B cell (primary cell): ENCODE data around the gene MEA1. TPM values are rescaled to one million over a fixed set of nuclear protein-coding genes. Genes with fewer than 3 reads are reported as not detected.

ENCODE experiments used
- ATAC-seq: fragments of 200-7000 bp; cut with Tn5 transposase; one replicate; pipeline ENCODE4 v1.10.0; 2021; ENCODE audit warnings: low read depth, mild to moderate bottlenecking, moderate number of reproducible peaks, moderate library complexity
- CTCF ChIA-PET: fragments of 350-600 bp; sonication (Branson Sonifier 250); formaldehyde crosslinking; loops from one replicate; lab custom pipeline; 2021; ENCODE audit warnings: antibody characterized with exemption, inconsistent platforms; lab: Charles Lee
- POLR2A ChIA-PET: fragments of 350-600 bp; sonication (Branson Sonifier 250); formaldehyde crosslinking; loops from one replicate; lab custom pipeline; 2021; ENCODE audit warnings: antibody characterized with exemption; lab: Charles Lee
- DNase-seq: peaks from one replicate; pipeline ENCODE4 v3.0.0; 2013
- H2AFZ ChIP-seq: 2 replicates; pipeline ENCODE4 v1.6.1; 2012; ENCODE audit warnings: mild to moderate bottlenecking, low read depth, low read length; ENCODE audit not compliant: insufficient read depth, poor library complexity, severe bottlenecking
- H3K27ac ChIP-seq, 2 donors: 1 replicate in 1 of 2; 2 replicates in 1 of 2; pipeline ENCODE4 v1.5.1; 2012 to 2013; ENCODE audit warnings: low read length in 2 of 2, mild to moderate bottlenecking in 2 of 2, moderate library complexity in 1 of 2
- H3K27me3 ChIP-seq, 4 experiments: fragments of 200-600 bp in 1 of 4; sonication (generic) in 1 of 4; replicated peaks in 1 of 4; 1 replicate in 2 of 4; 2 replicates in 2 of 4; pipeline versions ENCODE4 v1.6.1 to v1.7.0; 2013 to 2016; ENCODE audit warnings: low read length in 3 of 4, mild to moderate bottlenecking in 2 of 4, mixed read lengths in 1 of 4, moderate library complexity in 1 of 4; ENCODE audit not compliant: insufficient read depth in 4 of 4, control insufficient read depth in 3 of 4; ENCODE audit errors: control extremely low read depth in 1 of 4
- H3K36me3 ChIP-seq, 2 experiments: replicated peaks in 1 of 2; 1 replicate in 1 of 2; 2 replicates in 1 of 2; pipeline versions ENCODE4 v1.6.1 to v1.7.1; 2013; ENCODE audit warnings: low read length in 1 of 2; ENCODE audit not compliant: insufficient read depth in 2 of 2, control insufficient read depth in 1 of 2; ENCODE audit errors: control extremely low read depth in 1 of 2, extremely low read depth in 1 of 2
- H3K4me1 ChIP-seq, 2 donors: fragments of 200-600 bp in 1 of 2; sonication (generic) in 1 of 2; 1 replicate in 1 of 2; 2 replicates in 1 of 2; pipeline versions ENCODE4 v1.5.1 to v1.6.1; 2013 to 2017; ENCODE audit warnings: low read length in 2 of 2; ENCODE audit not compliant: control insufficient read depth in 2 of 2, insufficient read depth in 2 of 2
- H3K4me2 ChIP-seq: replicated peaks from 2 replicates; pipeline ENCODE3; 2012; ENCODE audit warnings: mild to moderate bottlenecking, low read depth, low read length; ENCODE audit not compliant: poor library complexity, severe bottlenecking
- H3K4me3 ChIP-seq, 5 experiments: fragments of 200-600 bp in 1 of 5; sonication (generic) in 1 of 5; 1 replicate in 3 of 5; 2 replicates in 2 of 5; pipeline versions ENCODE4 v1.5.1 to v1.7.0; 2011 to 2016; ENCODE audit warnings: low read length in 4 of 5, mild to moderate bottlenecking in 4 of 5, low read depth in 2 of 5, control low read depth in 1 of 5, moderate library complexity in 1 of 5; ENCODE audit not compliant: insufficient read depth in 1 of 5; ENCODE audit errors: control extremely low read depth in 1 of 5, extremely low read depth in 1 of 5
- H3K79me2 ChIP-seq: fragments of 200-600 bp; sonication (generic); one replicate; pipeline ENCODE4 v1.6.0; 2016; ENCODE audit warnings: low read length; ENCODE audit not compliant: control insufficient read depth, insufficient read depth
- H3K9ac ChIP-seq: fragments of 200-600 bp; sonication (generic); 2 replicates; pipeline ENCODE4 v1.6.1; 2017; ENCODE audit warnings: mild to moderate bottlenecking, low read length, moderate library complexity
- H3K9me3 ChIP-seq, 3 donors: one replicate each; pipeline versions ENCODE4 v1.6.1 to v1.7.1; 2013; ENCODE audit warnings: low read length in 2 of 3; ENCODE audit not compliant: control insufficient read depth in 2 of 3, insufficient read depth in 1 of 3; ENCODE audit errors: control extremely low read depth in 1 of 3
- H4K20me1 ChIP-seq: 2 replicates; pipeline ENCODE4 v1.6.0; 2012; ENCODE audit warnings: mild to moderate bottlenecking, low read length; ENCODE audit not compliant: insufficient read depth, control insufficient read depth, poor library complexity, severe bottlenecking
- H3K27ac Mint-ChIP-seq: one replicate; pipeline ENCODE4 v1.8.0; 2021; ENCODE audit warnings: mixed read lengths
- H3K27me3 Mint-ChIP-seq: one replicate; pipeline ENCODE4 v1.8.0; 2021; ENCODE audit warnings: mixed read lengths
- H3K4me1 Mint-ChIP-seq: one replicate; pipeline ENCODE4 v1.8.0; 2021; ENCODE audit warnings: mixed read lengths
- H3K4me3 Mint-ChIP-seq: one replicate; pipeline ENCODE4 v1.8.0; 2021; ENCODE audit warnings: mixed read lengths
- H3K9me3 Mint-ChIP-seq: one replicate; pipeline ENCODE4 v1.8.0; 2022; ENCODE audit warnings: mixed read lengths; ENCODE audit not compliant: insufficient read depth
- CTCF ChIP-seq: fragments of 200-600 bp; IDR thresholded peaks from one replicate; pipeline ENCODE4 v1.8.0; 2022; ENCODE audit warnings: antibody characterized with exemption, mild to moderate bottlenecking
- EZH2 ChIP-seq: IDR thresholded peaks from 2 replicates; pipeline ENCODE4 v1.6.1; 2012; ENCODE audit warnings: borderline replicate concordance, low read depth, mild to moderate bottlenecking, moderate library complexity, low read length; ENCODE audit not compliant: insufficient read depth, poor library complexity, severe bottlenecking
- WGBS: methylation state at CpG from one replicate; pipeline ENCODE4 v1.1.5; 2013; ENCODE audit warnings: missing lambda C conversion rate; ENCODE audit not compliant: insufficient coverage; 5-methylcytosine and 5-hydroxymethylcytosine counted together
- intact Hi-C: fragments of 100-400 bp; cut with micrococcal nuclease; formaldehyde crosslinking; loops from one replicate; pipeline ENCODE4 v1.10.0; 2022
- polyA plus RNA-seq: library from polyadenylated mRNA; depleted of rRNA; stranded (reverse); fragments of >200 nt; gene quantifications from 2 replicates; pipeline ENCODE4 v1.2.3, GENCODE V29; 2012
- total RNA-seq, 2 donors: library from RNA; stranded (reverse); fragments of 120-200 nt in 1 of 2; gene quantifications; 1 replicate in 1 of 2; 2 replicates in 1 of 2; pipeline versions ENCODE4 v1.2.3 to v1.2.4, GENCODE V29; 2013 to 2022

The MEA1 gene
- total and polyA plus RNA-seq, 2 donors (not counting 1 experiment from before 2014, with no cell fraction given) = 35.7 to 36.7 TPM

DNA sequence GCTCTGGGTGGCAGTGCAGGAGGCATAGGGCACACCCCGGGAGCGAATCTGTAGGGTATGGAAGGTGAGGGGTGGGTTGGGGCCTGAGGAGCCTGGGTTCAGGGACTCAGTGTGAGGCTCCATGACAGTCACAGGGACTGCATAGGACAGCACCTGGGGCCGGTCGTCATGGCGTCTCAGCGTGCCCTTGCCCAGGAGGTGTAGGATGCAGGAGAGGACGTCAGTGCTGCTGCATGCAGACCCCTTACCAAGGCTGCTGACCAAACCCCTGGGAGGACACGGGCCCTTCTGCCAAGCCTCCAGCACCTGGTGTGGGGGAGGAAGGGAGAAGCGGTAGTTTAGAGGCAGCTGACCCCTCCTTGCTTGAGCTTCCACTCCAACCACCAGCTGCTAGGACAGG, 24.0 kb upstream of the MEA1 start:
- H3K9me3 Mint-ChIP-seq = no peaks in the 10 kb centered on the region
- no peak overlapping the region for H3K4me2 ChIP-seq
- no peaks in the 10 kb centered on the region for H4K20me1 ChIP-seq
- TF ChIP-seq CTCF (no peak), EZH2 (no peak)
- CTCF ChIA-PET = interaction anchor here (1.2 kb wide), 1 partner anchor 136 kb away, joined by 3 read pairs; no protein-coding TSS in a partner anchor
- intact Hi-C loops = no loop called here
- H3K4me3 ChIP-seq = no peak overlapping the region
- ATAC-seq (no peak), DNase-seq (no peak)
- no peaks in the 10 kb centered on the region for H3K4me1 Mint-ChIP-seq
- H3K27ac Mint-ChIP-seq = no peak overlapping the region
- no peaks in the 10 kb centered on the region for H3K79me2 ChIP-seq
- H3K9me3 ChIP-seq = no peaks in the 10 kb centered on the region
- H3K4me3 Mint-ChIP-seq = no peak overlapping the region
- H3K4me1 ChIP-seq = no peaks in the 10 kb centered on the region
- WGBS = 97% methylated on average over 7 of the region's 9 CpGs
- H3K27me3 ChIP-seq = no peaks in the 10 kb centered on the region
- H3K27me3 Mint-ChIP-seq = no peaks in the 10 kb centered on the region
- POLR2A ChIA-PET = no interaction called here
- H3K27ac ChIP-seq = no peak overlapping the region
- peaks cover 0 to 40% of the 10 kb centered on the region in 2 experiments for H3K36me3 ChIP-seq
- H2AFZ ChIP-seq = no peak overlapping the region
- H3K9ac ChIP-seq = no peak overlapping the region

DNA sequence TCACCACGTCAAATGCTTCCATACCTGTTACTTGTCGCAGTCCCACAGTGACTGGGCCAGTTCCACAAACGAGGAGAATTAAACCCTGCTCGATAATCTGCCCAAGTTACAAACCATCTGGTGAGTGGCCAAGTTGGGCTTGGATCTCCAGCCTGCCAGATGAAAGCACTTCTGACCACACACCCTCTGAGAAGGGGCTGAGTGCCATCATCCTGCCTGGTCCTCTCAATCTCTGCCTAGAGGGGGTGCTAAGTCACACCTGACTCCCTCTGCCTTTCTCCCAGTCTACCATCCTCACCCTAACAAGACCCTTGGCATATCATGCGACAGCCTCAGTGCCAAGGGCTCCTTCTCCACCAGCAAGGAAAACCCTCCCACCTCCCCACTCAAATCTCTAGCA, 23.5 kb upstream of the MEA1 start:
- Histone ChIP-seq H2AFZ (no peak overlapping the region), H3K27ac (no peak overlapping the region), H3K27me3 (no peaks in the 10 kb centered on the region), H3K4me1 (no peaks in the 10 kb centered on the region), H3K4me2 (no peak overlapping the region), H3K9me3 (no peaks in the 10 kb centered on the region), H4K20me1 (no peaks in the 10 kb centered on the region), H3K4me3 (no peak overlapping the region), H3K36me3 (peaks cover 0 to 38% of the 10 kb centered on the region in 2 experiments), H3K9ac (no peak overlapping the region), H3K79me2 (no peaks in the 10 kb centered on the region)
- ATAC-seq = no peak
- POLR2A ChIA-PET = no interaction called here
- intact Hi-C loops = no loop called here
- no peaks in the 10 kb centered on the region for H3K9me3 Mint-ChIP-seq
- no peak for TF ChIP-seq CTCF
- TF ChIP-seq EZH2 = no peak
- no peaks in the 10 kb centered on the region for H3K4me1 Mint-ChIP-seq
- H3K27ac Mint-ChIP-seq = no peak overlapping the region
- H3K4me3 Mint-ChIP-seq = no peak overlapping the region
- no peaks in the 10 kb centered on the region for H3K27me3 Mint-ChIP-seq
- 89% methylated on average over 5 of the region's 5 CpGs for WGBS
- no peak for DNase-seq
- CTCF ChIA-PET = interaction anchor here (1.2 kb wide), 1 partner anchor 135 kb away, joined by 3 read pairs; no protein-coding TSS in a partner anchor
